HG03575 (cell line): Measurements from ENCODE around the gene PCSK6.

Experiments
- ATAC-seq: cut with Tn5 transposase; IDR thresholded peaks from one replicate; pipeline ENCODE4 v1.9.1; 2021; ENCODE audit not compliant: unreplicated experiment, insufficient number of reproducible peaks, low FRiP score; ENCODE audit errors: extremely low read depth

Gene PCSK6

GRCh38 chr15:101262551-101262950, 227.0 kb downstream of the PCSK6 start:
- ATAC-seq: no peak

DNA sequence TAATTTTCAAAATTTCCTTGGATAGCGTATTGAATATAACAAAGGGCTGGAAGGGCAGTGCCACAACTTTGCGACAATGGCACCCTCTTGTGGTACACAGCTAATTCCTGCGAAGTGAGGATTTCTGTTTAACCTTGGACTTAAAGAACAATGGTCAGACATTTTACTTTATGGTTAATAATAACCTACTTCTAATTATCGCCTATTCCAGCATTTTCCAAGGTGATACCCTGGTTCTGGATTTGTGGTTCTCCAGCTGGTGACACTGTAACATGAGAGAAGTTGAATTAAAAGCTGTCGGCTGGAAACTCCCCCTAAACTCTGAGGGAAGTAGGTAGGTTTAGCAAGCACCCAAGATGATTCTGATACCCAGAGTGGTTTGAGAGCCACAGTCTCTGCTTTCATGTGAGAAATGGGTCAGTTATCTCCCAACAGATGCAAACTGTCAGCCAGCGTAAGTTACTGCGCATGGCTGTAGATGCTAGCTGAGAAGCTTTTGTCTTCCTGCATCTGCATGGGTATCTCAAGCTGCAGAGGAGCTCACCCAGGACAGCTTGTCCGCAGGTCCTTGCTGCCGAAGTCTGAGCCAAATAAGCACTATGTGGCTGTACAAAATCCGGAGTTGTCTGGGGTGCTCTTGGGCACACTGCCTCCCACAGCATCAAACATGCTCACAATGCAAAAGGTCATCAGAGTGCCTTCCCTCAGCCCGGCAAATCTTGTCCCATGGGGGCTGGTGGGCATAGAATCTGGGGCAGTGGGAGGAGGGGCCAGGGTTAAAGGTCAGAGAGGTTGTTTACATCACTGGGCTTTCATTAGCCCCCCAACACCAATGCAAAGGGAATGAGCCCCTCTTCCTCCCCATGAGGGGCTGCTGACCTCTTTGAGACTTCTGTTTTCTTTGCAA, 231.0 kb downstream of the PCSK6 start:
- ATAC-seq: no peak

GRCh38 chr15:101256757-101257156, 232.8 kb downstream of the PCSK6 start:
- ATAC-seq: no peak

GRCh38 chr15:101255615-101256241, 233.8 kb downstream of the PCSK6 start:
- no peak for ATAC-seq

- ATAC-seq: no peak
Observed at GRCh38 chr15:101255051-101255395, 234.5 kb downstream of the PCSK6 start.

GRCh38 chr15:101254157-101255050, 235.1 kb downstream of the PCSK6 start:
- ATAC-seq: no peak
